ENCODE results near the gene COPA.

COPA gene

GRCh38 chr1:160362168-160362957 is 19.3 kb upstream of the COPA start:
- no peak for TF ChIP-seq ZNF565 (CRISPR knock-in tag; conservative IDR thresholded peaks at IDR 0.05; ENCODE audit: low read depth)
- TF ChIP-seq ARNTL (CRISPR knock-in tag; IDR thresholded peaks at IDR 0.05; ENCODE audit: borderline replicate concordance, low read depth) = no peak
- no peak for TF ChIP-seq ZNF70 (CRISPR knock-in tag; IDR thresholded peaks at IDR 0.05)
- TF ChIP-seq GLIS3 (CRISPR knock-in tag; IDR thresholded peaks at IDR 0.05) = no peak
- TF ChIP-seq RARB (CRISPR knock-in tag; IDR thresholded peaks at IDR 0.05) = no peak
- no peak for TF ChIP-seq ISL1 (CRISPR knock-in tag; IDR thresholded peaks at IDR 0.05)
- TF ChIP-seq PPARA (CRISPR knock-in tag; IDR thresholded peaks at IDR 0.05; ENCODE audit: borderline replicate concordance) = no peak
- TF ChIP-seq, protein P1, sequence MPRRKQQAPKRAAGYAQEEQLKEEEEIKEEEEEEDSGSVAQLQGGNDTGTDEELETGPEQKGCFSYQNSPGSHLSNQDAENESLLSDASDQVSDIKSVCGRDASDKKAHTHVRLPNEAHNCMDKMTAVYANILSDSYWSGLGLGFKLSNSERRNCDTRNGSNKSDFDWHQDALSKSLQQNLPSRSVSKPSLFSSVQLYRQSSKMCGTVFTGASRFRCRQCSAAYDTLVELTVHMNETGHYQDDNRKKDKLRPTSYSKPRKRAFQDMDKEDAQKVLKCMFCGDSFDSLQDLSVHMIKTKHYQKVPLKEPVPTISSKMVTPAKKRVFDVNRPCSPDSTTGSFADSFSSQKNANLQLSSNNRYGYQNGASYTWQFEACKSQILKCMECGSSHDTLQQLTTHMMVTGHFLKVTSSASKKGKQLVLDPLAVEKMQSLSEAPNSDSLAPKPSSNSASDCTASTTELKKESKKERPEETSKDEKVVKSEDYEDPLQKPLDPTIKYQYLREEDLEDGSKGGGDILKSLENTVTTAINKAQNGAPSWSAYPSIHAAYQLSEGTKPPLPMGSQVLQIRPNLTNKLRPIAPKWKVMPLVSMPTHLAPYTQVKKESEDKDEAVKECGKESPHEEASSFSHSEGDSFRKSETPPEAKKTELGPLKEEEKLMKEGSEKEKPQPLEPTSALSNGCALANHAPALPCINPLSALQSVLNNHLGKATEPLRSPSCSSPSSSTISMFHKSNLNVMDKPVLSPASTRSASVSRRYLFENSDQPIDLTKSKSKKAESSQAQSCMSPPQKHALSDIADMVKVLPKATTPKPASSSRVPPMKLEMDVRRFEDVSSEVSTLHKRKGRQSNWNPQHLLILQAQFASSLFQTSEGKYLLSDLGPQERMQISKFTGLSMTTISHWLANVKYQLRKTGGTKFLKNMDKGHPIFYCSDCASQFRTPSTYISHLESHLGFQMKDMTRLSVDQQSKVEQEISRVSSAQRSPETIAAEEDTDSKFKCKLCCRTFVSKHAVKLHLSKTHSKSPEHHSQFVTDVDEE (CRISPR knock-in tag; IDR thresholded peaks at IDR 0.05) = no peak
- no peak for TF ChIP-seq CSRNP3 (CRISPR knock-in tag; IDR thresholded peaks at IDR 0.05)
- TF ChIP-seq CSDC2 (CRISPR knock-in tag; IDR thresholded peaks at IDR 0.05) = no peak
- no peak for TF ChIP-seq BACH2 (CRISPR knock-in tag; IDR thresholded peaks at IDR 0.05; ENCODE audit: borderline replicate concordance)
- TF ChIP-seq SNAI2 (CRISPR knock-in tag; IDR thresholded peaks at IDR 0.05) = no peak
- TF ChIP-seq TOX (CRISPR knock-in tag; IDR thresholded peaks at IDR 0.05; ENCODE audit: borderline replicate concordance) = no peak

GRCh38 chr1:160361814-160362167 is 18.7 kb upstream of the COPA start:
- TF ChIP-seq, protein P2, sequence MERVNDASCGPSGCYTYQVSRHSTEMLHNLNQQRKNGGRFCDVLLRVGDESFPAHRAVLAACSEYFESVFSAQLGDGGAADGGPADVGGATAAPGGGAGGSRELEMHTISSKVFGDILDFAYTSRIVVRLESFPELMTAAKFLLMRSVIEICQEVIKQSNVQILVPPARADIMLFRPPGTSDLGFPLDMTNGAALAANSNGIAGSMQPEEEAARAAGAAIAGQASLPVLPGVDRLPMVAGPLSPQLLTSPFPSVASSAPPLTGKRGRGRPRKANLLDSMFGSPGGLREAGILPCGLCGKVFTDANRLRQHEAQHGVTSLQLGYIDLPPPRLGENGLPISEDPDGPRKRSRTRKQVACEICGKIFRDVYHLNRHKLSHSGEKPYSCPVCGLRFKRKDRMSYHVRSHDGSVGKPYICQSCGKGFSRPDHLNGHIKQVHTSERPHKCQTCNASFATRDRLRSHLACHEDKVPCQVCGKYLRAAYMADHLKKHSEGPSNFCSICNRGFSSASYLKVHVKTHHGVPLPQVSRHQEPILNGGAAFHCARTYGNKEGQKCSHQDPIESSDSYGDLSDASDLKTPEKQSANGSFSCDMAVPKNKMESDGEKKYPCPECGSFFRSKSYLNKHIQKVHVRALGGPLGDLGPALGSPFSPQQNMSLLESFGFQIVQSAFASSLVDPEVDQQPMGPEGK (CRISPR knock-in tag; IDR thresholded peaks at IDR 0.05; ENCODE audit: borderline replicate concordance) = no peak
- TF ChIP-seq ESRRG (CRISPR knock-in tag; IDR thresholded peaks at IDR 0.05) = no peak
- TF ChIP-seq ISL1 (CRISPR knock-in tag; IDR thresholded peaks at IDR 0.05) = no peak
- no peak for TF ChIP-seq ZC3H10 (CRISPR knock-in tag; IDR thresholded peaks at IDR 0.05)
- no peak for TF ChIP-seq BACH2 (CRISPR knock-in tag; IDR thresholded peaks at IDR 0.05; ENCODE audit: borderline replicate concordance)
- no peak for TF ChIP-seq GLIS3 (CRISPR knock-in tag; IDR thresholded peaks at IDR 0.05)
- no peak for TF ChIP-seq RARB (CRISPR knock-in tag; IDR thresholded peaks at IDR 0.05)
- no peak for TF ChIP-seq PPARA (CRISPR knock-in tag; IDR thresholded peaks at IDR 0.05; ENCODE audit: borderline replicate concordance)
- no peak for TF ChIP-seq TOX (CRISPR knock-in tag; IDR thresholded peaks at IDR 0.05; ENCODE audit: borderline replicate concordance)
- no peak for TF ChIP-seq TCF4 (CRISPR knock-in tag; IDR thresholded peaks at IDR 0.05; ENCODE audit: borderline replicate concordance)
- ATAC-seq = no peak

More at GRCh38 chr1:160362168-160362957, 19.3 kb upstream of the COPA start:
- no peak for ATAC-seq

- ATAC-seq = no peak
- TF ChIP-seq ZFP3 (CRISPR knock-in tag; IDR thresholded peaks at IDR 0.05) (no peak), ARNTL (CRISPR knock-in tag; IDR thresholded peaks at IDR 0.05; ENCODE audit: borderline replicate concordance, low read depth) (no peak), GLIS3 (CRISPR knock-in tag; IDR thresholded peaks at IDR 0.05) (no peak), ZNF70 (CRISPR knock-in tag; IDR thresholded peaks at IDR 0.05) (no peak), ZNF565 (CRISPR knock-in tag; conservative IDR thresholded peaks at IDR 0.05; ENCODE audit: low read depth) (no peak), BACH2 (CRISPR knock-in tag; IDR thresholded peaks at IDR 0.05; ENCODE audit: borderline replicate concordance) (no peak), RARB (CRISPR knock-in tag; IDR thresholded peaks at IDR 0.05) (no peak), ZFP30 (CRISPR knock-in tag; IDR thresholded peaks at IDR 0.05) (no peak), ZNF8 (CRISPR knock-in tag; IDR thresholded peaks at IDR 0.05) (no peak), OSR1 (CRISPR knock-in tag; IDR thresholded peaks at IDR 0.05) (no peak), ISL1 (CRISPR knock-in tag; IDR thresholded peaks at IDR 0.05) (no peak), ESRRG (CRISPR knock-in tag; IDR thresholded peaks at IDR 0.05) (no peak), TCF4 (CRISPR knock-in tag; IDR thresholded peaks at IDR 0.05; ENCODE audit: borderline replicate concordance) (no peak)
- TF ChIP-seq, protein P3, sequence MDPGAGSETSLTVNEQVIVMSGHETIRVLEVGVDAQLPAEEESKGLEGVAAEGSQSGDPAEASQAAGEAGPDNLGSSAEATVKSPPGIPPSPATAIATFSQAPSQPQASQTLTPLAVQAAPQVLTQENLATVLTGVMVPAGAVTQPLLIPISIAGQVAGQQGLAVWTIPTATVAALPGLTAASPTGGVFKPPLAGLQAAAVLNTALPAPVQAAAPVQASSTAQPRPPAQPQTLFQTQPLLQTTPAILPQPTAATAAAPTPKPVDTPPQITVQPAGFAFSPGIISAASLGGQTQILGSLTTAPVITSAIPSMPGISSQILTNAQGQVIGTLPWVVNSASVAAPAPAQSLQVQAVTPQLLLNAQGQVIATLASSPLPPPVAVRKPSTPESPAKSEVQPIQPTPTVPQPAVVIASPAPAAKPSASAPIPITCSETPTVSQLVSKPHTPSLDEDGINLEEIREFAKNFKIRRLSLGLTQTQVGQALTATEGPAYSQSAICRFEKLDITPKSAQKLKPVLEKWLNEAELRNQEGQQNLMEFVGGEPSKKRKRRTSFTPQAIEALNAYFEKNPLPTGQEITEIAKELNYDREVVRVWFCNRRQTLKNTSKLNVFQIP (CRISPR knock-in tag; IDR thresholded peaks at IDR 0.05; ENCODE audit: borderline replicate concordance, low read depth) = no peak
- TF ChIP-seq, protein P4, sequence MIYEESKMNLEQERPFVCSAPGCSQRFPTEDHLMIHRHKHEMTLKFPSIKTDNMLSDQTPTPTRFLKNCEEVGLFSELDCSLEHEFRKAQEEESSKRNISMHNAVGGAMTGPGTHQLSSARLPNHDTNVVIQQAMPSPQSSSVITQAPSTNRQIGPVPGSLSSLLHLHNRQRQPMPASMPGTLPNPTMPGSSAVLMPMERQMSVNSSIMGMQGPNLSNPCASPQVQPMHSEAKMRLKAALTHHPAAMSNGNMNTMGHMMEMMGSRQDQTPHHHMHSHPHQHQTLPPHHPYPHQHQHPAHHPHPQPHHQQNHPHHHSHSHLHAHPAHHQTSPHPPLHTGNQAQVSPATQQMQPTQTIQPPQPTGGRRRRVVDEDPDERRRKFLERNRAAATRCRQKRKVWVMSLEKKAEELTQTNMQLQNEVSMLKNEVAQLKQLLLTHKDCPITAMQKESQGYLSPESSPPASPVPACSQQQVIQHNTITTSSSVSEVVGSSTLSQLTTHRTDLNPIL (CRISPR knock-in tag; IDR thresholded peaks at IDR 0.05; ENCODE audit: low read depth) = no peak
- TF ChIP-seq, protein P2 (CRISPR knock-in tag; IDR thresholded peaks at IDR 0.05; ENCODE audit: borderline replicate concordance) = no peak
Observed at GRCh38 chr1:160361199-160361598, 18.1 kb upstream of the COPA start.
